K562 (cell line): ENCODE results near the gene PRELID3B. TPM values are rescaled to one million over a fixed set of nuclear protein-coding genes. Genes with fewer than 3 reads are reported as not detected.

Experiments
- ATF3 ChIP-seq, 2 experiments: fragments of 450-650 bp in 1 of 2; sonication (generic) in 1 of 2; formaldehyde crosslinking in 1 of 2; IDR thresholded peaks in 1 of 2; conservative IDR thresholded peaks in 1 of 2; 2 replicates each; pipeline versions ENCODE4 v1.6.1 to v1.8.1; 2016 to 2023; ENCODE audit warnings: mild to moderate bottlenecking in 2 of 2, moderate library complexity in 2 of 2, inconsistent platforms in 1 of 2, missing genetic modification reagents in 1 of 2
- CBX3 ChIP-seq, 2 experiments: IDR thresholded peaks; 1 replicate in 1 of 2; 2 replicates in 1 of 2; pipeline ENCODE4 v1.6.1; 2012; ENCODE audit warnings: inconsistent platforms in 2 of 2, low read length in 2 of 2, borderline replicate concordance in 1 of 2, control low read depth in 1 of 2
- CEBPB ChIP-seq: fragments of 450-650 bp; IDR thresholded peaks from 2 replicates; pipeline ENCODE4 v1.6.1; 2016; ENCODE audit warnings: missing genetic modification characterization, missing compliant biosample characterization
- CTBP1 ChIP-seq: fragments of 450-650 bp; IDR thresholded peaks from 2 replicates; pipeline ENCODE4 v1.6.1; 2016; ENCODE audit warnings: borderline replicate concordance
- ELF4 ChIP-seq: fragments of 450-650 bp; formaldehyde crosslinking; IDR thresholded peaks from 2 replicates; pipeline ENCODE4 v1.4.0; 2022; ENCODE audit warnings: missing genetic modification characterization
- ESRRB ChIP-seq: fragments of 250-450 bp; sonication (Bioruptor Pico); IDR thresholded peaks from 2 replicates; pipeline ENCODE4 v1.5.0; 2020; ENCODE audit warnings: mild to moderate bottlenecking, moderate library complexity, borderline replicate concordance
- ETS2 ChIP-seq: IDR thresholded peaks from 2 replicates; pipeline ENCODE4 v1.6.1; 2016; ENCODE audit warnings: borderline replicate concordance, missing genetic modification characterization, mild to moderate bottlenecking, moderate library complexity, missing compliant biosample characterization; ENCODE audit not compliant: poor library complexity, severe bottlenecking
- EZH2 ChIP-seq: IDR thresholded peaks from 2 replicates; pipeline ENCODE4 v1.6.1; 2012; ENCODE audit warnings: low read depth, mild to moderate bottlenecking, inconsistent platforms, low read length, borderline replicate concordance
- HNRNPL ChIP-seq: fragments of 200-400 bp; formaldehyde crosslinking; IDR thresholded peaks from 2 replicates; pipeline ENCODE4 v1.6.1; 2017; ENCODE audit warnings: low read depth, mild to moderate bottlenecking, low read length
- MBD1 ChIP-seq: fragments of 250-450 bp; sonication (Bioruptor Pico); IDR thresholded peaks from 2 replicates; pipeline ENCODE4 v1.8.0; 2022; ENCODE audit warnings: inconsistent platforms
- NR2C1 ChIP-seq, 2 experiments: fragments of 450-650 bp; IDR thresholded peaks; 2 replicates each; pipeline ENCODE4 v1.6.1; 2017; ENCODE audit warnings: mild to moderate bottlenecking in 2 of 2, antibody characterized with exemption in 1 of 2, inconsistent platforms in 1 of 2, missing compliant biosample characterization in 1 of 2, missing genetic modification characterization in 1 of 2
- PHTF2 ChIP-seq: fragments of 250-450 bp; sonication (Bioruptor Pico); IDR thresholded peaks from 2 replicates; pipeline ENCODE4 v1.5.0; 2021; ENCODE audit warnings: mild to moderate bottlenecking
- POU5F1 ChIP-seq: fragments of 150-350 bp; IDR thresholded peaks from 2 replicates; pipeline ENCODE4 v1.6.1; 2014; ENCODE audit warnings: borderline replicate concordance, low read length, low read depth, mild to moderate bottlenecking; ENCODE audit not compliant: partially characterized antibody
- SP1 ChIP-seq: sonication (generic); formaldehyde crosslinking; IDR thresholded peaks from 2 replicates; pipeline ENCODE4 v1.8.1; 2022; ENCODE audit warnings: mild to moderate bottlenecking, missing genetic modification reagents
- TARDBP ChIP-seq: fragments of 450-650 bp; IDR thresholded peaks from 2 replicates; pipeline ENCODE4 v1.6.1; 2016
- ZNF316 ChIP-seq: fragments of 450-650 bp; IDR thresholded peaks from 2 replicates; pipeline ENCODE4 v1.6.1; 2016
- ZNF696 ChIP-seq: fragments of 250-450 bp; sonication (Bioruptor Pico); conservative IDR thresholded peaks from 2 replicates; pipeline ENCODE4 v1.4.0; 2020; ENCODE audit warnings: mild to moderate bottlenecking, moderate library complexity
- polyA plus RNA-seq, 8 experiments: library from polyadenylated mRNA; depleted of rRNA in 4 of 8; stranded (reverse) in 5 of 8; unstranded in 3 of 8; fragments of >200 nt; fragmentation: Nextera tagmentation in 2 of 8; fragmentation: Illumina TruSeq in 1 of 8; extraction: Ambion mirVana in 2 of 8; extraction: Trizol in 1 of 8; gene quantifications; 2 replicates each; pipeline versions ENCODE4 v1.2.1 to v1.2.3, GENCODE V29; 2011 to 2014; ENCODE audit warnings: inconsistent platforms in 1 of 8, missing spikeins in 1 of 8
- total RNA-seq, 7 experiments: library from RNA; depleted of rRNA in 6 of 7; stranded (reverse); fragments of >200 nt in 6 of 7; fragmentation: Illumina TruSeq in 2 of 7; extraction: Trizol in 2 of 7; gene quantifications; 2 replicates each; pipeline versions ENCODE4 v1.2.1 to v1.2.3, GENCODE V29; 2011 to 2021; ENCODE audit warnings: low replicate concordance in 1 of 7
- TF ChIP-seq, protein P1 (sequence below): sonication (generic); formaldehyde crosslinking; IDR thresholded peaks from 2 replicates; pipeline ENCODE4 v1.8.0; 2023; ENCODE audit warnings: mild to moderate bottlenecking, missing genetic modification reagents
- TF ChIP-seq, protein P2 (sequence below), 2 experiments: IDR thresholded peaks in 1 of 2; conservative IDR thresholded peaks in 1 of 2; 2 replicates each; pipeline ENCODE4 v1.6.1; 2016; ENCODE audit warnings: low read depth in 2 of 2, mild to moderate bottlenecking in 1 of 2, missing compliant biosample characterization in 1 of 2, missing genetic modification characterization in 1 of 2, moderate library complexity in 1 of 2

Gene PRELID3B
- total and polyA plus RNA-seq, 9 of the 15 experiments (the other 6 are each of a cell fraction or from before 2014, with no cell fraction given) = 77.0 to 186 (median 101) TPM

- TF ChIP-seq PHTF2 (no peak), TARDBP (no peak), ZNF696 (no peak), POU5F1 (no peak), SP1 (CRISPR knock-in tag) (peak; percentile 38; the same call in 1 of the 2 replicates), EZH2 (no peak; the same call in 1 of the 2 replicates), ETS2 (tag) (no peak), ZNF316 (peak; percentile 98), CBX3 (IDR thresholded peaks at IDR 0.05; ENCODE audit: borderline replicate concordance in 1 of 2, low read length in 2 of 2) (peak in 1 of 2 experiments; percentile 81; a peak in 1 of 3 replicates), ESRRB (no peak), NR2C1 (IDR thresholded peaks at IDR 0.05) (no peak), NR2C1 (tag; IDR thresholded peaks at IDR 0.05) (0 out of 2 replicates have a peak, but pooled peaks have one; percentile 34), ATF3 (IDR thresholded peaks at IDR 0.05) (peak; percentile 91), ATF3 (CRISPR knock-in tag; conservative IDR thresholded peaks at IDR 0.05) (peak; percentile 74; the same call in 1 of the 2 replicates), ELF4 (CRISPR knock-in tag) (peak; percentile 63; the same call in 1 of the 2 replicates), CTBP1 (peak; percentile 14; the same call in 1 of the 2 replicates), HNRNPL (no peak), CEBPB (tag) (no peak), MBD1 (CRISPR knock-in tag) (no peak)
- TF ChIP-seq, protein P1, sequence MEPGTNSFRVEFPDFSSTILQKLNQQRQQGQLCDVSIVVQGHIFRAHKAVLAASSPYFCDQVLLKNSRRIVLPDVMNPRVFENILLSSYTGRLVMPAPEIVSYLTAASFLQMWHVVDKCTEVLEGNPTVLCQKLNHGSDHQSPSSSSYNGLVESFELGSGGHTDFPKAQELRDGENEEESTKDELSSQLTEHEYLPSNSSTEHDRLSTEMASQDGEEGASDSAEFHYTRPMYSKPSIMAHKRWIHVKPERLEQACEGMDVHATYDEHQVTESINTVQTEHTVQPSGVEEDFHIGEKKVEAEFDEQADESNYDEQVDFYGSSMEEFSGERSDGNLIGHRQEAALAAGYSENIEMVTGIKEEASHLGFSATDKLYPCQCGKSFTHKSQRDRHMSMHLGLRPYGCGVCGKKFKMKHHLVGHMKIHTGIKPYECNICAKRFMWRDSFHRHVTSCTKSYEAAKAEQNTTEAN (CRISPR knock-in tag) = no peak
- TF ChIP-seq, protein P2, sequence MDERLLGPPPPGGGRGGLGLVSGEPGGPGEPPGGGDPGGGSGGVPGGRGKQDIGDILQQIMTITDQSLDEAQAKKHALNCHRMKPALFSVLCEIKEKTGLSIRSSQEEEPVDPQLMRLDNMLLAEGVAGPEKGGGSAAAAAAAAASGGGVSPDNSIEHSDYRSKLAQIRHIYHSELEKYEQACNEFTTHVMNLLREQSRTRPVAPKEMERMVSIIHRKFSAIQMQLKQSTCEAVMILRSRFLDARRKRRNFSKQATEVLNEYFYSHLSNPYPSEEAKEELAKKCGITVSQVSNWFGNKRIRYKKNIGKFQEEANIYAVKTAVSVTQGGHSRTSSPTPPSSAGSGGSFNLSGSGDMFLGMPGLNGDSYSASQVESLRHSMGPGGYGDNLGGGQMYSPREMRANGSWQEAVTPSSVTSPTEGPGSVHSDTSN (CRISPR knock-in tag; IDR thresholded peaks at IDR 0.05; ENCODE audit: low read depth) = no peak
- TF ChIP-seq, protein P2 (tag; conservative IDR thresholded peaks at IDR 0.05; ENCODE audit: low read depth) = peak; percentile 89
Observed at GRCh38 chr20:59020938-59021551, 21.5 kb downstream of the PRELID3B start (continued).
